ENCODE results near the gene SETBP1.

DNA sequence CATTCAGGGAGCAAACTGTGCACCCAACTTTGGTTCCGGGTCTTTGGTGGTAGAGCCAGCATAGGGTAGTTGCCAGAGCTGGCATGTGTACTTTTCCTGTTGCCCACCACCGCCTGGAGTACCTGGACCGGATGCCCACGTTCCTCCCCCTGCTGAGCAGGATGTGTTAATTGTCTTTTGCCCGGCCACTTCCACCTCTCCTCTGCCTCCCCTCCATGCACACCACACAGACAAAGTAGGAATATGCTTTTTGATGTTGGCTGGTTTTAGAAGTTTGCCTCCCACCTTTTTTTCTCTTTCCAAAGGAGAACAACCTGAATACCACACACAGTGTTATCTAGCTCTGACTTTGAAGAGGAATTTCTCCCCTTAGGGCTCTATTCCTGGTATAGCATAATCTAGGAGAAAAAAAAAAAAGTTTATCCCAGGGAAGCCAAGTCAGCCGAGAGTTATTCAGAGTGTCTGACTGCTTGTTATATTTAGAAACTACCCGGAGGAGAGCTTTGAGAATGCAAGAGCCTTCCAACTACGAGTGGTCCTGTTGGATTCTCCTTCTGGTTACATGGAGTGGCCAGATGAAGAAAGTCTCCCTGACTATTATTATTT lies 111.9 kb downstream of the SETBP1 start:
- TF ChIP-seq, protein P1, sequence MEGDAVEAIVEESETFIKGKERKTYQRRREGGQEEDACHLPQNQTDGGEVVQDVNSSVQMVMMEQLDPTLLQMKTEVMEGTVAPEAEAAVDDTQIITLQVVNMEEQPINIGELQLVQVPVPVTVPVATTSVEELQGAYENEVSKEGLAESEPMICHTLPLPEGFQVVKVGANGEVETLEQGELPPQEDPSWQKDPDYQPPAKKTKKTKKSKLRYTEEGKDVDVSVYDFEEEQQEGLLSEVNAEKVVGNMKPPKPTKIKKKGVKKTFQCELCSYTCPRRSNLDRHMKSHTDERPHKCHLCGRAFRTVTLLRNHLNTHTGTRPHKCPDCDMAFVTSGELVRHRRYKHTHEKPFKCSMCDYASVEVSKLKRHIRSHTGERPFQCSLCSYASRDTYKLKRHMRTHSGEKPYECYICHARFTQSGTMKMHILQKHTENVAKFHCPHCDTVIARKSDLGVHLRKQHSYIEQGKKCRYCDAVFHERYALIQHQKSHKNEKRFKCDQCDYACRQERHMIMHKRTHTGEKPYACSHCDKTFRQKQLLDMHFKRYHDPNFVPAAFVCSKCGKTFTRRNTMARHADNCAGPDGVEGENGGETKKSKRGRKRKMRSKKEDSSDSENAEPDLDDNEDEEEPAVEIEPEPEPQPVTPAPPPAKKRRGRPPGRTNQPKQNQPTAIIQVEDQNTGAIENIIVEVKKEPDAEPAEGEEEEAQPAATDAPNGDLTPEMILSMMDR (conservative IDR thresholded peaks at IDR 0.05; ENCODE audit: low read depth, low read length): no peak
- TF ChIP-seq CEBPB (IDR thresholded peaks at IDR 0.05; ENCODE audit: low read depth, low read length): no peak
- no peak for TF ChIP-seq POLR2A (IDR thresholded peaks at IDR 0.05; ENCODE audit: low read depth, low read length)
- TF ChIP-seq MXI1 (IDR thresholded peaks at IDR 0.05; ENCODE audit: borderline replicate concordance, low read depth, low read length): no peak
- TF ChIP-seq, protein P2, sequence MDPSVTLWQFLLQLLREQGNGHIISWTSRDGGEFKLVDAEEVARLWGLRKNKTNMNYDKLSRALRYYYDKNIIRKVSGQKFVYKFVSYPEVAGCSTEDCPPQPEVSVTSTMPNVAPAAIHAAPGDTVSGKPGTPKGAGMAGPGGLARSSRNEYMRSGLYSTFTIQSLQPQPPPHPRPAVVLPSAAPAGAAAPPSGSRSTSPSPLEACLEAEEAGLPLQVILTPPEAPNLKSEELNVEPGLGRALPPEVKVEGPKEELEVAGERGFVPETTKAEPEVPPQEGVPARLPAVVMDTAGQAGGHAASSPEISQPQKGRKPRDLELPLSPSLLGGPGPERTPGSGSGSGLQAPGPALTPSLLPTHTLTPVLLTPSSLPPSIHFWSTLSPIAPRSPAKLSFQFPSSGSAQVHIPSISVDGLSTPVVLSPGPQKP (IDR thresholded peaks at IDR 0.05; ENCODE audit: borderline replicate concordance, low read depth, low read length): no peak
- TF ChIP-seq RCOR1 (IDR thresholded peaks at IDR 0.05; ENCODE audit: insufficient replicate concordance, low read length): no peak
- no peak for TF ChIP-seq RAD21 (IDR thresholded peaks at IDR 0.05; ENCODE audit: low read length)
- TF ChIP-seq, protein P3, sequence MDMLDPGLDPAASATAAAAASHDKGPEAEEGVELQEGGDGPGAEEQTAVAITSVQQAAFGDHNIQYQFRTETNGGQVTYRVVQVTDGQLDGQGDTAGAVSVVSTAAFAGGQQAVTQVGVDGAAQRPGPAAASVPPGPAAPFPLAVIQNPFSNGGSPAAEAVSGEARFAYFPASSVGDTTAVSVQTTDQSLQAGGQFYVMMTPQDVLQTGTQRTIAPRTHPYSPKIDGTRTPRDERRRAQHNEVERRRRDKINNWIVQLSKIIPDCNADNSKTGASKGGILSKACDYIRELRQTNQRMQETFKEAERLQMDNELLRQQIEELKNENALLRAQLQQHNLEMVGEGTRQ (IDR thresholded peaks at IDR 0.05; ENCODE audit: low read depth, low read length): no peak

All from IMR-90 (cell line).